Germinal center (tissue), 1 donor: ENCODE data around the gene SAP30BP.

Experiments used
- DNase-seq: peaks from one replicate; pipeline ENCODE4 v3.0.0; 2012; ENCODE audit warnings: mixed read lengths, low spot score

SAP30BP gene

GRCh38 chr17:75721463-75722011, 54.4 kb downstream of the SAP30BP start:
- no peak for DNase-seq

DNA sequence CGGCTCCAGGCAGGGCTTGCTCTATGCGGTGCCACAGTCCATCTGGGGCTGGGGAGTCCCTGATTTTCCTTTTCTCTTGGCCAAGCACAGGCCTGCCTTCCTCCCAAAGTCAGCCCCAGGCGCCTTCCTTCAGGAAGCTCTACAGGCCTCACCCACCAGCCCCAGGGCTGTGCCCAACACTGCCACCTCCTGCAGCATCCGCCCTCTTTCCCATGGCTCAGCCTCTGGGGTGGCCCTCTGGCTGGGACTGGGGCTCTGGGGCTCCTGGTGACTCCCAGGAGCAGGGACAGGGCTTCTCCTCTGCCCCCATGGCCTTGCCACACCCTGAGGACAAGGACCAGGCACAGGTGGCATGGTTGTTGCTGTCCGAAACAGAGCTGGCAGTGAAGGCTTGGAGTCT, 54.9 kb downstream of the SAP30BP start:
- no peak for DNase-seq

GRCh38 chr17:75722542-75723095, 55.5 kb downstream of the SAP30BP start:
- DNase-seq = no peak

DNA sequence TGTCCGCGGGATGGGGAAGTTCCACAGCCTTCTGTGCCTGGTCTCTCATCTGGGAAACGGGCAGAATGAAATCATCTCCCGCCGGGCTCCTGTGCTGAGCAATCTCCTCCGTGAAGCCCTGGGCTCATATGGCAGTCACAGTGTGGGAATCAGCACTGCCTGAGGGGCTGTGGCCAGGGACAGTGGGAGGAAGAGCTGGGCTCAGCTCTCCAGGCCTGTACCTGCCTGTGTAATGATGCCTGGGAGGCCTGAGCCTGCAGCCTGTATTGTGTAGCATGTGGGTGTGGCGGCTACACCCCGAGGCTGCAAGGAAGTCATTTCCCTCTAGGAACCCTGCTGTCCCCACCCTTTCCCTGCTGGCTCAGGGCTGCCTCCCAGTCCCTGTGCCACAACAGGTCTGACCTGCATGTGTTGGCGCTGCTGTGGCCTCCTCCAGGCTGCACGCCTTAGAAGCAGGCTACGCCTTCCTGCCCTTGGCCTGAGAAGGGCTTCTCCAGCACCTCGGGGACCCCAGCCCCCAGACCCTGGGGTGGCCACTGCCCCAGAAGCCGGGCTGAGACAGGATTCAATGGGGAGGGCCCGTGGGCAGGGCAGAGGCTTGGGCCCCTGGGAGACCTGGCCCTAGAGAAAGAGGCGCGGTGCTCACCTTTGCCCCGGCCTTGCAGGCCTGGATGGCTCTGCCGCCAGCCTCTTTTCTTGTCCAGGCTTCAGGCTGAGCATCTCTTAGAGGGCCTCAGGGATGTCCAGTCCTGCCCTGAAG, 56.2 kb downstream of the SAP30BP start:
- no peak for DNase-seq

DNA sequence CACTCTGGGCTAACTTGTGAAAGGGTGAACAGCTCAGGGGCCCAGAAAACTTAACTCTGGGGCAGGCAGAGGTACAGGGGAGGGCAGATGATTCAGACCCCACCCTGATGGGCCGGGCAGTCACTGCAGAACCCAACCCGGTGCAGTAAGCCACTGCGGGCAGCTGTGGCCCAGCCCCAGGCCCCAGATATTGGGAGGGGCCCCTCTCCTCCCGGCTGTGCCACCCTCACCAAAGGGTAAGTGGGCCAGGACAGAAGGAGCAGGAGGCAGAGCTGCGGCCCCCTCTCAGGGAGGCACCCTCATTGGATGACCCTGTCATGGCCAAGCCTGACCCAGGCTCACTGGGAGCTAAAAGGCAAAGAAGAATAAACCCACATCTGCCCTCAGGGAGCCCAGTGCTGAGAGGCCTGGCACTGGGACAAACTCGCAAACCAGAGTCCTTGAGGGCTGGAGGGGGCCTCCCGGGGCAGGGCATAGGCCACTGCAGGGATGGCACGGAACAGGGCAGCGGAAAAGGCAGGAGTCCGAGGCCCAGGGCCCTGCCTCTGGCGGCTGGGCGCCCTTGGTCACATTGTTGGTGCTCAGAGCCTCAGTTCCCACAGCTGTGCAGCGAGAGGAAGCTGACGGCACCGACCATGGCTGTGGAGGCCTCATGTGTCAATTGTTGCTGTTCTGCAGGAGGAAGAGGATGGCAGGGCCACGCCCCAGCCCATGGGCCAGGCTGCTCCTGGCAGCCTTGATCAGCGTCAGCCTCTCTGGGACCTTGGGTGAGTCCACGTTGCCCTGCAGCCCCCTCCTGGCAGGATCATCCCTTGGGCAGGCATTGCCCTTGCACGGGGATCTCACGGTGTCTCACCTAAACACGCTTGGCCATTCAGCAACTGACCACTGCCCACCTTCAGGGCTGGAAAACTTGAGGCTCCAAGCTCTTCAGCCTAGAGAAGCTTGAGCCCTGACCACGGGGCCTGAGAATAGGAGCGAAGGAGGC, 57.2 kb downstream of the SAP30BP start:
- DNase-seq = no peak

- DNase-seq = no peak
These were observed 58.4 kb downstream of the SAP30BP start for GRCh38 chr17:75725504-75725903.

DNA sequence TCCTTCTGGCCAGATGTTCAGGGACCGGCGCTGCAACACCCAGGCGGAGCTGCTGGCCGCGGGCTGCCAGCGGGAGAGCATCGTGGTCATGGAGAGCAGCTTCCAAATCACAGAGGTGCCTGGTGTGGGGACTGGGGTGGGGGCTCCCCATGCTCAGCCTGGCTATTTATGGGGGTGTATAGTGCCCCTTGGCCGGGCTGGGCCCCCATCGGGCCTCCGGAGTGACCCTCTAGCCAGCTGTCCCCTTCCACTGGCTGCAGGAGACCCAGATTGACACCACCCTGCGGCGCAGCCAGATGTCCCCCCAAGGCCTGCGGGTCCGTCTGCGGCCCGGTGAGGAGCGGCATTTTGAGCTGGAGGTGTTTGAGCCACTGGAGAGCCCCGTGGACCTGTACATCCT, 60.3 kb downstream of the SAP30BP start:
- DNase-seq = no peak

- no peak for DNase-seq
These were observed 62.2 kb downstream of the SAP30BP start for GRCh38 chr17:75729351-75729750.

GRCh38 chr17:75730065-75730464, 62.9 kb downstream of the SAP30BP start:
- no peak for DNase-seq

GRCh38 chr17:75731086-75731715, 64.1 kb downstream of the SAP30BP start:
- DNase-seq = no peak

- no peak for DNase-seq
These were observed 64.8 kb downstream of the SAP30BP start for GRCh38 chr17:75731716-75732498.

DNA sequence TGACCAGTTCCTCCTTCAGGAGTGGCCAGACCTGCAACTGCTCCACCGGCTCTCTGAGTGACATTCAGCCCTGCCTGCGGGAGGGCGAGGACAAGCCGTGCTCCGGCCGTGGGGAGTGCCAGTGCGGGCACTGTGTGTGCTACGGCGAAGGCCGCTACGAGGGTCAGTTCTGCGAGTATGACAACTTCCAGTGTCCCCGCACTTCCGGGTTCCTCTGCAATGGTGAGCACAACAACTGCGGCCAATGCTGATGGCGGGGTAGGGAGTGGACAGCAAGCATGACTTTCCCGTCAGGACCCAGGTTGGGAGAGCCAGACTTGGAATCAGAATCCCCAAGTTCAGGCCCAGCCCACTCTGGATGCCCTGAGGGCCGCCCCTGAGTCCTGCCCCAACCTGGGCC, 66.3 kb downstream of the SAP30BP start:
- no peak for DNase-seq

DNA sequence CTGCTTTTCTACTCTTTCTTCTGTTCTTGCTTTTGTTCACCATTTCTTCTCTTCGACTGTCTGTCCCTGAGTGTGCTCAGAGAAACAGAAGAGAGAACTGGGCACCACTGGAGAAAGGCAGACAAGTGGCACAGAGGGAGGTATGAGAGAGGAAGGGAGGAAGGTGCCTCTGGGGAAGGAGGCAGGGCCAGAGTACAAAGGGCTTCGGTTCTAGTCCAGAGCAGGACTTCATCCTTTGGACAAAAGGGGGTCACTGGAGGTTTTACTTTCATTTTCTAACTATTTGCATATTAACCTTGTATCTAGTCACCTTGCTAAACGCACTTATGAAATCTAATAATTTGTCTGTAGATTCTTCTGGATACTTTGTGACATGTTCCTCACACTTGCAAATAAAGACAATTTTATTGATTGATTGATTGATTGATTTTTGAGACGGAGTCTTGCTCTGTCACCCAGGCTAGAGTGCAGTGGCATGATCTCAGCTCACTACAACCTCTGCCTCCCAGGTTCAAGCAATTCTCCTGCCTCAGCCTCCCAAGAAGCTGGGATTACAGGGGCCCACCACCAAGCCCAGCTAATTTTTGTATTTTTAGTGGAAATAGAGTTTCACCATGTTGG, 67.6 kb downstream of the SAP30BP start:
- no peak for DNase-seq

DNA sequence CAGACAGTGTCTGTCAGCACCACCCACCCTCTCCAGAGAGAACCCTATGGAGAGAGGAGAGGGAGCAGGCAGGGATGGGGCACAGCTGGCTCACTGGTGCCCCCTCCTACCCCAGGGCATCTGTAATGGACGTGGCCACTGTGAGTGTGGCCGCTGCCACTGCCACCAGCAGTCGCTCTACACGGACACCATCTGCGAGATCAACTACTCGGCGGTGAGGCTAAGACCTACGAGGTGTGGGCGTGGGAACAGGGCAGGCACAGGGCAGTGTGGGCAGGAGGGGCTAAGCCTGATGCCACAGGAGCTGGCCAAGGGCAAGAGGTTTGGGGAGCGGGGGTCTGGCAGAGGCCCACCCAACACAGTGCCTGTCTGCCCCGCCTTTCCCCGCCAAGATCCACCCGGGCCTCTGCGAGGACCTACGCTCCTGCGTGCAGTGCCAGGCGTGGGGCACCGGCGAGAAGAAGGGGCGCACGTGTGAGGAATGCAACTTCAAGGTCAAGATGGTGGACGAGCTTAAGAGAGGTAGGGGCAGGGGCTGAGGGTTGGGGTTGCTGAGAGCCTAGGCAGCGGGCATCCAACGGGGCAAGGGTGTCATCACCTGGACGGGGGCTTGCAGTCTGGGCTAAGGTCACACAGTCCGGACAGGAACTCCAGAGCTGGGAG, 69.2 kb downstream of the SAP30BP start:
- no peak for DNase-seq

- no peak for DNase-seq
These were observed 70.2 kb downstream of the SAP30BP start for GRCh38 chr17:75737133-75737962.

- DNase-seq = no peak
These were observed 71.2 kb downstream of the SAP30BP start for GRCh38 chr17:75738218-75738802.

GRCh38 chr17:75739174-75739573, 72.0 kb downstream of the SAP30BP start:
- no peak for DNase-seq

DNA sequence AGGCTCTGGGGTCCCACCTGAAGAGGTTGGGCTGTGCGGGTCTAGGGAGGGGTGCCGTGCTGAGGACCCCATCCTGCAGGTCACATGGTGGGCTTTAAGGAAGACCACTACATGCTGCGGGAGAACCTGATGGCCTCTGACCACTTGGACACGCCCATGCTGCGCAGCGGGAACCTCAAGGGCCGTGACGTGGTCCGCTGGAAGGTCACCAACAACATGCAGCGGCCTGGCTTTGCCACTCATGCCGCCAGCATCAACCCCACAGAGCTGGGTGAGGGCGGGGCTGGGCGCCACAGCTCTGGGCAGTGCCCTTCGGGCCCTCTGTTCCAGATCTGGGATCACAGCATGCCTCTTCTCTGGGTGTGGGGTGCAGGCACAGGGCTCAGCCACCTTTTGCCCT, 72.7 kb downstream of the SAP30BP start:
- no peak for DNase-seq

DNA sequence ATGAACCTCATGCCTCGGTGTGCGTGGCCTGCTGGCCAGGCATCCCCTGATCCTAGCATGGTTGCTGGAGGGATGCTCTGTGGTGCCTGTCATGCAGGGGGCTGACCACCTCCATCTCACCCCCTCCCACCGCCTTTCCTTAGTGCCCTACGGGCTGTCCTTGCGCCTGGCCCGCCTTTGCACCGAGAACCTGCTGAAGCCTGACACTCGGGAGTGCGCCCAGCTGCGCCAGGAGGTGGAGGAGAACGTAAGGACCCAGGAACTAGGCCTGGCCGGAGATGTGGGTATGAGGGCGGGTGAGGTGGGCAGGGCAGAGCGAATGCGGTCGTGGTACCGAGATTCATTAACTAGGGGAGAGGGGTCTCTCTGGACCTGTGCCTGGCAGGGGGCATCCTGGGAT, 73.1 kb downstream of the SAP30BP start:
- DNase-seq = no peak
